RWPE2 (cell line): Measurements from ENCODE around the gene FRMD6.

Experiments used
- ATAC-seq: fragments of 200-7000 bp; cut with Tn5 transposase; 3 replicates; pipeline ENCODE4 v1.9.1; 2021; ENCODE audit warnings: low read depth
- DNase-seq: peaks from one replicate; pipeline ENCODE4 v3.0.0-alpha.2; 2020; ENCODE audit warnings: low spot score
- H3K27ac ChIP-seq: fragments of 450-650 bp; 2 replicates; pipeline ENCODE4 v1.5.1; 2017; ENCODE audit warnings: mild to moderate bottlenecking; ENCODE audit not compliant: poor library complexity, severe bottlenecking
- H3K27me3 ChIP-seq: fragments of 250-450 bp; sonication (Bioruptor Pico); 2 replicates; pipeline ENCODE4 v1.5.1; 2021; ENCODE audit warnings: mild to moderate bottlenecking, moderate library complexity; ENCODE audit not compliant: insufficient read depth, poor library complexity, severe bottlenecking
- H3K36me3 ChIP-seq: fragments of 250-450 bp; sonication (Bioruptor Pico); 2 replicates; pipeline ENCODE4 v1.5.1; 2020; ENCODE audit warnings: low read depth, mild to moderate bottlenecking, moderate library complexity
- H3K4me1 ChIP-seq: fragments of 250-450 bp; sonication (Bioruptor Pico); 2 replicates; pipeline ENCODE4 v1.5.1; 2021; ENCODE audit warnings: mild to moderate bottlenecking, moderate library complexity; ENCODE audit not compliant: insufficient read depth, poor library complexity, severe bottlenecking
- H3K4me3 ChIP-seq: fragments of 250-450 bp; sonication (Bioruptor Pico); 2 replicates; pipeline ENCODE4 v1.5.1; 2021; ENCODE audit warnings: mild to moderate bottlenecking, moderate library complexity; ENCODE audit not compliant: severe bottlenecking
- H3K9me3 ChIP-seq: fragments of 250-450 bp; sonication (Bioruptor Pico); 2 replicates; pipeline ENCODE4 v1.5.1; 2021; ENCODE audit warnings: mild to moderate bottlenecking, moderate library complexity; ENCODE audit not compliant: severe bottlenecking
- CTCF ChIP-seq: fragments of 450-650 bp; IDR thresholded peaks from one replicate; pipeline ENCODE4 v1.5.1; 2017; ENCODE audit warnings: mild to moderate bottlenecking, moderate library complexity; ENCODE audit not compliant: poor library complexity, severe bottlenecking

FRMD6 gene

GRCh38 chr14:51619561-51619960, 32.1 kb upstream of the FRMD6 start:
- Histone ChIP-seq H3K27me3 (no peaks in the 10 kb centered on the region), H3K36me3 (peaks cover 31% of the 10 kb centered on the region), H3K27ac (no peak overlapping the region), H3K4me3 (no peak overlapping the region), H3K9me3 (no peaks in the 10 kb centered on the region), H3K4me1 (peaks cover 21% of the 10 kb centered on the region)
- no peak for DNase-seq
- ATAC-seq = no peak
- TF ChIP-seq CTCF = no peak

- Histone ChIP-seq H3K27me3 (no peaks in the 10 kb centered on the region), H3K36me3 (peaks cover 31% of the 10 kb centered on the region), H3K27ac (no peak overlapping the region), H3K4me1 (peaks cover 21% of the 10 kb centered on the region), H3K4me3 (no peak overlapping the region), H3K9me3 (no peaks in the 10 kb centered on the region)
- TF ChIP-seq CTCF = no peak
- DNase-seq = no peak
- ATAC-seq = no peak
Observed at GRCh38 chr14:51620056-51620455, 31.7 kb upstream of the FRMD6 start.

- ATAC-seq (no peak), DNase-seq (no peak)
- Histone ChIP-seq H3K9me3 (no peaks in the 10 kb centered on the region), H3K27ac (no peak overlapping the region), H3K27me3 (no peaks in the 10 kb centered on the region), H3K4me1 (peaks cover 14% of the 10 kb centered on the region), H3K4me3 (no peak overlapping the region), H3K36me3 (peaks cover 31% of the 10 kb centered on the region)
- no peak for TF ChIP-seq CTCF
Observed at GRCh38 chr14:51621654-51622053, 30.1 kb upstream of the FRMD6 start.

GRCh38 chr14:51622376-51622775, 29.3 kb upstream of the FRMD6 start:
- ATAC-seq = no peak
- TF ChIP-seq CTCF = no peak

GRCh38 chr14:51624955-51625569, 26.6 kb upstream of the FRMD6 start:
- Histone ChIP-seq H3K4me1 (no peaks in the 10 kb centered on the region), H3K27me3 (no peaks in the 10 kb centered on the region), H3K9me3 (no peaks in the 10 kb centered on the region), H3K36me3 (peaks cover 29% of the 10 kb centered on the region), H3K4me3 (no peak overlapping the region), H3K27ac (no peak overlapping the region)
- ATAC-seq (no peak), DNase-seq (no peak)
- no peak for TF ChIP-seq CTCF

More at GRCh38 chr14:51622376-51622775, 29.3 kb upstream of the FRMD6 start:
- H3K9me3 ChIP-seq = no peaks in the 10 kb centered on the region
- H3K27me3 ChIP-seq = no peaks in the 10 kb centered on the region
- no peak for DNase-seq
- H3K27ac ChIP-seq = no peak overlapping the region
- H3K4me1 ChIP-seq = peaks cover 7% of the 10 kb centered on the region
- H3K4me3 ChIP-seq = no peak overlapping the region
- peaks cover 31% of the 10 kb centered on the region for H3K36me3 ChIP-seq
